GM19438 (cell line): ENCODE results near the gene SCRN1.

Source experiments
- ATAC-seq: cut with Tn5 transposase; IDR thresholded peaks from one replicate; pipeline ENCODE4 v1.9.1; 2021; ENCODE audit warnings: low read depth; ENCODE audit not compliant: unreplicated experiment

Gene SCRN1

DNA sequence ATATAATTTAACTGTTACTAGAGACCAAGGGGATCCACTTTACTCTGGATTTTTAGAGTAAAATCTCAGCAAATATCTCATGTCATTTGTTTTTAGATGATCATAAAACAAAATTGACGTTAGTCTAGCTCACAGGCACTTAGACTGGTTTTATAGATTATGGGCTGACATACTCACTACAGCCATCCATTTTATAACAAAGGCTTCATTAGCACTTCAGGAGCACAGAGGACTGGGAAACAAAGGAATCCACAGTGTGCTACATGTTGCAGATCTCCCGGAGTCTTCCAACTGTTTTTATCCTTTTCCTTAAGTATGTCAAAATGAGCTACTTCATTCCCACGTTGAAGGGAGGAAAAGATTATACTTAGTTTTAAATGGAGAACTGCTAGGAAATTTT lies 15.9 kb upstream of the SCRN1 start:
- no peak for ATAC-seq

DNA sequence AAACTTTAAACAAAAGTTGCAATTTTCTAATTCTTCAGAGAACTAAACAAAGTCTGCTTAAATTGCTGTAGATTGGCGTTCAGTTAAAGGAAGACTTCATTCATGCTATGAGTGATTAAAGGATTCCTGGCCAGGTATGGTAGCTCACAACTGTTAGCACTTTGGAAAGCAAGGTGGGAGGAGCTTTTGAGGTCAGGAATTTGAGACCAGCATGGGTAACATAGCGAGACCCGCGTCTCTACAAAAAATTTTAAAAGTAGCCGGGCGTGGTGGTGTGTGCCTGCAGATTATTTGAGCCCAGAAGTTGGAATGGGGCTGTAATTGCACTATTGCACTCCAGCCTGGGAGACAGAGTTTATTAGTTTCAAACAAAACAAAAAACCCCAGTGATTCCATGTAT lies 13.5 kb upstream of the SCRN1 start:
- no peak for ATAC-seq

DNA sequence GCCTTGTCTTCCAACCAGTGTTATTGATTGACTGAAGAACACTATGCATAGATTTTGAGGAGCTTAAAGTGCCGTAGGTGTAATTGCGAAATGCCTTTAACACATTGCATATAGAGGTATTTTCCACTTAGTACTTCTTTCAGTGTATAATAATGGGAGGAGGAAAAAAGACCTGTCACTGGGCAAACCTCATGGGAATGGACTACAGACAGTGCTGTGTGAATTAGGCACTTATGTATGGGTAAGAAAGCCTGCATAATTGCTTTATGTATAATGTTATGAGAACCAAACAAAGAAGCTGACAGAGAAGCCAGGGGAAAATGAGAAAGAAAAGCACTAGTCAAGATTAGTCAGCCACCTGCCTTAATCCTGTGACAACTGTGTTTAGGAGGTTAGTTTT lies 12.4 kb upstream of the SCRN1 start:
- no peak for ATAC-seq

DNA sequence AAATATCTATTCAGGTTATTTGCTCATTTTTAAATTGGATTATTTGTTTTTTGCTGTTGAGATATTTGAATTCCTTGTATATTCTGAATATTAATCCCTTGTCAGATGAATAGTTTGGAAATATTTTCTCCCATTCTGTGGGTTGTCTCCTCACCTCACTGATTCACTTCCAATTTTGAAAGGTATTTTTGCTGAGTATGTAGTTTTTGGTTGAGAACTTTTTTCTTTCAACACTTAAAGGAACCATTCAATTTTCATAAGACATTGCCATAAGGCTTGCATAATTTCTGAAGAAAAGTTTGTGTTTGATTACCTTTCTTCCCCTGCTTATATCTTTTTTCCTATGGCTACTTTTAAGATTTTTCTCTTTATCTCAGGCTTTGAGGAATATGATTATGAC lies 8.9 kb upstream of the SCRN1 start:
- ATAC-seq: no peak

DNA sequence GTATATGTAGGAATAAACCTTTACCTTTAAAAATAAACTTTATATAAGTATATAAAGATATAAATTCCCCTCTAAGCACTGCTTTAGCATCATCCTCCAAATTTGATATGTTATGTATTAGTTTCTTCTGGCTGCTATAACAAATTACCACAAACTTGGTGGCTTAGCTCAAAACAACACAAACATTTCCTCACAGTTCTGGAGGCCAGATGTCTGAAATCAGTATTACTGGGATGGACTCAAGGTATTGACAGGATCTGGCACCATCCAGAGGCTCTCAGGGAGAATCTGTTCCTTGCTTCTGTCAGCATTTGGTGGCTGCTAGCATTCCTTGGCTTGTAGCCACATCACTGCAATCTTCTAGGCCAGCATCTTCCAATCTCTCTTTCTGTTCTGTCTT lies 6.7 kb upstream of the SCRN1 start:
- no peak for ATAC-seq

DNA sequence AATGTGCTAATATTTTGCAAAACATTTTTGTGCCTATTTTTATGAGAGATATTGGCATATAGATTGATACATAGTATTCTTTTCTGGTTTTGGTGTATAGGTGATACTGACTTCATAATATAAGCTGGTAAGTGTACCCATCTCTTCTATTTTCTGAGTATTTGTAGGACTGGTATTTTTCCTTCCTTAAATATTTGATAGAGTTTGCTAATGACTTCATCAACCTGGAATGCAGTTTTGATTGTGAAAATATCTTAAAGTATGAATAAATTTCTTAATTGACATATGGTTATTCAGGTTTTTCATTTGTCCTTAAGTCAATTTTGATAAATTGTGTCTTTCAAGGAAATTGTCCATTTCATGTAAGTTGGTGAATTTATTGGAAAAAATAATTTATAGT lies 6.1 kb upstream of the SCRN1 start:
- ATAC-seq: no peak

DNA sequence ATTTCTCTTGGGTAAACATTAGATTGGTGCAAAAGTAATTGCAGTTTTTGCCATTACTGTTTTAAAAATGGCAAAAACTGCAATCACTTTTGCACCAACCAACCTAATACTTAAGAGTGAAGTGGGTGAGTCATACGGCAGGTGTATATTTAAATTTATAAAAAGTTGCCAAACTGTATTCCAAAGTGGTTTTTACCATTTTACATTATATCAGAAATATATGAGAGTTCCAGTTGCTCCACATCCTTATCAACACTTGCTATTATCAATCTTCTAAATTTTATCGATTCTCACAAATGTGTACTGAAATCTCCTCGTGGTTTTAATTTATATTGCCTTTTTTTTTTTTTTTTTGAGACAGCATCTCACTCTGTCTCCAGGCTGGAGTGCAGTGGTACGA lies 3.5 kb upstream of the SCRN1 start:
- ATAC-seq: no peak

DNA sequence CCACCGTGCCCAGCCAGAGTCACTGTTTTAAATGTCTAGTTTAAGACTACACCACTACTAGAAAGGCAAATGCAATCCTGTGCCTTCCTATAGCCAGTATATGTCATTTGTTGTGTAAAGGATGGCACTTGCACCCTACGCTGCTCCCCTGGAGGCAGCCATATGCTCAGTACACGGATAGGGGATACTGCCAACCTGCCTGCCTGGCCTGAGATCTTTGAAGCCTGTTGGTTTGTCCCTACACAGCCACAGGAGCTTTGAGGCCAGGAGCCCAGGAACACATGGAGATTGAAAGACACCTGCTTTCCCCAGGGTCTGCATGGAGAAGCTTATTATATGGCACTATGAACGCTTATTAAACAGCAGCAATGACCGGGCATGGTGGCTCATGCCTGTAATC lies 2.3 kb upstream of the SCRN1 start:
- ATAC-seq: no peak

DNA sequence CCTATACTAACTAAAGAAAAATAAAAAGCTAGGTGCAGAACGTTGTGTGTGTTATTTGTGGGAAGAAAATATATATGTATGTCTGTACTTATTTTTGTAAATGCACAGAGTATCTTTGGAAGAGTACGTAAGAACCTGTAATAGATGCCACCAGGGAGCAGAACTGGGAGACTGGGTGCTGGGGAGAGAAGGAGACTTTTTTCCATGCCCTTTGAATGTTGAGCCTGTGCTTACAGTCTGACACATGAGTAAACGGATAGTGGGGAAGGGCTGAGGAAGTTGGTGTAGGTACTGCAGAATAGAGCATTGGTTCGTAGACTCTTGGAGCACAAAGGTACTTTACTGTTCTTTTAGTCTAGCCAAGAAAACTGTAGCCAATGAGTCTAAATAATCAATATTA lies 1.3 kb upstream of the SCRN1 start:
- ATAC-seq: no peak

DNA sequence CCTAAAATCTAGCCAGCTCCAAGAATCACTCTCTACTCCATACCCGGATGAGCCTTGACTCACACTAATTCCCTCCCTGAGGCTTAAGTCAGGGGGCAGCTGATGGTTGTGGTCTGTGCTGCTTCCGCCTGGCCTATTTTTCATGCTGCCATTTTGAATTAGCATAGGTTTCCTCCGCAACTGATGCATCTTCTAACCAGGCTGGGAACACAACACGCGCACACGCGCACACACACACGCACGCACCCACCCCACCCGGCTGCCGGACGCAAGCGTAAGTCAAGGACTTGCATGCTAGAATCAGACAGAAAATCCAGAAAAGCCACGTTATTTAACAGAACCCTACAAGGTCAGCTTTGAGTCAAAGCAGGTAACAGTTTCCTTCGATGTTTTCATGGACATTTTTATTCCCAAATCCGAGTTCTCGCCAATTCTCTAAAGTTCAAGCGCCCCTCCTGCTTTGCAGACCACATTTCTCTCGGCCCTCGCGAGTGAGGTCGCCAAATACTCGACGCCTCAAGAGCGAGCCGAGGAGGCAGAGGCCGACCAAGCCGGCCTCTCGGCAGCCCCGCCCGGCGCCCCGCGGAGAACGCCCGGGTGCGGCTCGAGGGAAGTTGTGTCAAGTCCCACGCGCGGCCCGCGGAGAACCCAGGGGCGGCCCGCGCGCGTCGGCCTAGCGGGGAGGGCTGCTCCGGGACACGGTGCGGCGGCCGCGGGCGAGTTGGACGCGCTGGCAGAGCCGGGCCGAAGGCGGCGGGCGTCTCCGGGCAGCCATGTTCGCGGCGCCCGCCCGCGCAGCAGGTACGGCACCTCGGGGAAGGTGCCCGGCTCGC lies 961 bp downstream of the SCRN1 start:
- peak; percentile 39 for ATAC-seq

DNA sequence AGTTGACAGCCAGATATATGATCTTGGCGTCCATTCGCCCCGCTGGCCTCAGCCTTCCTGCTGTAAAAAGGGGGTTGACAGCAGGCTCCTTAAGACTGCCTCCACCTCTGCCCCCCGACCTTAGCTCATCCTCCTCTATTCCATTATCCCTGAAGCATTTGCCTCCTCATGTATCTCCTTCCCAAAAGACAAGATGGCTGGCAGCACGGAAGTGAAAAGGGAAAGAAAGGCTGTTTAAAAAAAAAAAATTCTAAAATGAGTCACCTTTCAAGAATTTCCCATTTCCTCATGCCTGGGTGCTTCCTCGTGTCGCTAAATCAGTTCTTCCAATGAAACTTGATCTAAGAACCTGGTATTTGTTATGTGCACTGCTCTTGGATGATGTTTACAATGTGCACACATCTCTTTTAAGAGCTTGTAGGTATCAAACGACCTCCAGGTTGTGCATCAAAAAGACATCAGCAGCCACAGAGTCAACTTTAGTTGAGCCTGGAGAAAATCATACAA lies 1.7 kb downstream of the SCRN1 start:
- no peak for ATAC-seq

DNA sequence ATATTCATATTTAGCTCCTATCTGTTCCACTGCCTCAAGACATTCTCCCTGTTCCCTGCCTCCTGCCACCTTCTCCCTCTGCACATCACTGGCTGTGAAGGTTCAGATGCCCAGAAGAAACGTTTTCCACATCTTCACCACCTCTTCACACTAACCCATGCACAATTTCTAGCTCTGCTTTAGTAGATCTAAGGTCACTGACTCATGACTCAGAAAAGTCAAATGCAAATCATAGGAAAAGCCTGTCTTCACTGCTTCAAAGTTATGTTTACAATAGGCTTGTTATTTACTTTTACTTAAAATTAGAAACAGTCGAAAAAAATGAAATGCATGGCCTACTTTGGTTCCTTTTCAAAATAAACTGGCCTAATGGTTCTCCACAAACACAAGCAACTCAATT lies 2.5 kb downstream of the SCRN1 start:
- no peak for ATAC-seq

DNA sequence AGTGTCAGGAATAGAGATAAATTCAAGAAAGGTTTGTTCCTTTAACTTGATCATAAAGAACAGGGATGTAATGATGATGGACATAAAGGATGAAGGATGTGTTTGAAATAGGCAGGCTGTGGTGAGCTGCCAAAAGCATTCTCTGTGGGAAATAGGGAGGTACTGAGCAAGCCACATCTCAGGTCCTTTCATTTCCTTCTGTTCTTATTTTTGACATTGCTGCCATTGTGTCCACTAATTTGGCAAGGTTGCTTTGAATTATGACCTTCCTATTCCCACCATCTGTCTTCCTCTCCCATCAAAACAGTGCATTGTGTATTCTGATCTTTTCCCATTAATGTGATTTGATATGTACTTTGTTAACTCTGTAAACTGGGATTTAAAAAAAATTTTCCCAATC lies 9.4 kb downstream of the SCRN1 start:
- no peak for ATAC-seq

DNA sequence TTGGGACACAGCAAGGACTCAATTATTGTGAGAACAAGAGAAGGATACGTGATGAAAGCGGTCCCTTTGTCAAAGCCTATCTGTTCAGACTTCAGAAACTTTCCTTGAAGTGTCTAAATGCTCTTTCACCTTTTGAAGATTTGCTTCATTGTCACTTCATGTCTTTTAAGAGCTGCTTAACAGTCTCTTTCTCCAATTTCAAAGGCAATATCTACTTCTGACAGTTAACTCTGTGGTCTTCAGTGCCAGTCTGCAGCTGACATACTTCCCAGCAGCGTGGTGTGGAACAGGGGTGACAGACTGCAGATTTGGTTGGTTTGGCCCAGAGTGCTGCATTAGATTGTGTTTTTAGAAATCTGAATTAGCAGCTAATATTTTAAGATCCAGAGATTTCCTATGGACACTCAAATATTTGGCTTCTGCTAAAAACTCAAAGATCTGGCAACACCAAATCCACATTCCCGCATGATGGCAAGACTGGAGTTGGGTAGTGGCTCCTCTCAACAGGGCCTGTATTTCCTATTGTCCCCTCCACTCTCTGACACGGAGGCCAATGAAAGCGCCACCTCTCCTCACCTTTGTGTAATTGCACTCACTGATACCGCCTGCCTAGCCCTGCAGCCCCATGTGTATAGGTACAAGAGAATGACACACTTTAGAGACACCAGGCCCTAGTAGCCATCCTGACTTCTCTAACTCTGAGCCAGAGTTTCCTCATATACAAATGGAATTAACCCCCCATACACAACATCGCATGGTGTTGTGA lies 11.5 kb downstream of the SCRN1 start:
- ATAC-seq: no peak

DNA sequence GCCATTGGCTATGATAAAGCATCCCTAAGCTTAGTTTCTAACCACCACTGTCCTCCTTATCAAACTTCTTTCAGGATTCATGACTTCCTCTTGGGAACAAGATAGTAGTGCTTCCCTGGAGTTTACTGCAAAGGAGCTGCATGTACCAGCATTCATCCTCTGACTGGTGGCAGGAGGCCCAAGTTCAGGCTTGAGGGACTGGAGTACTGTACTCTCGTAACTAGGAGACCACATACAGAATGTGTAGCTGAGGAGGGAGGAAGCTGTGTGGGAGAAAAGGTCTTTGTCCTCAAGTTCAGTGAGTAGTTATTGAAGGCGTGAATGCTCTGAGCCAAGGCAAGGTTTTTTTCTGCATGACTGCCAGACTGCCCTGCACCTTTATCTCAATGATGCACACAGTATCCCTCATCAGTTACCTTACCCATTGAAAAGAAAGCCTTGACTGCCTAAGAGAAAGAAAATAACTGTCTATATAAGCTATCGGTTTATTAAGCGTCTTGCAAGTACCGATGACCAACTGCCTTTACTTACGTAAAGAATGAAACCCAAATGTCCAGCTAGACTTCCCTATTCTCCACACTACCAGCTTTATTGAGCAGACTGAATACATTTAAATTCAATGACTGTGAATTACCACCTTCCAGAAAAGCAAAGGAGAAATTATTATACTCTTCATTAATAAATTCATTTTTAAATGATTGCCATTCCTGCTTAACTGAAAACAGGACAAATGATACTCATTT lies 12.8 kb downstream of the SCRN1 start:
- no peak for ATAC-seq

DNA sequence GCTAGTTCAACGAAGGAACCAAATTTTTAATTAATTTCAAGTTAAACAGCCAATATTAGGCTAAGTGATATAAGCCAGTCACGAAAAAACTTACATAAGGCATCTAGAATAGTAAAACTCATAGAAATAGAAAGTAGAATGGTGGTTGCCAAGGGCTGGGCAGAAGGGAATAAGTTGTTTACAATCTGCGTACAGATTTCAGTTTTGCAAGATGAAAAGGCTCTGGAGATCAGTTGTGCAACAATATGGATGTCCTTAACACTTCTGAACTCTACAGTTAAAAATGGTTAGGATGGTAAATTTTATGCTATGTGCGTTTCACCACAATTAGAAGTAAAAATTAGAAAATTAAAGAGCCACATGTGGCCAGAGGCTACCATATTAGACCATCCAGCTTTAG lies 13.3 kb downstream of the SCRN1 start:
- no peak for ATAC-seq

DNA sequence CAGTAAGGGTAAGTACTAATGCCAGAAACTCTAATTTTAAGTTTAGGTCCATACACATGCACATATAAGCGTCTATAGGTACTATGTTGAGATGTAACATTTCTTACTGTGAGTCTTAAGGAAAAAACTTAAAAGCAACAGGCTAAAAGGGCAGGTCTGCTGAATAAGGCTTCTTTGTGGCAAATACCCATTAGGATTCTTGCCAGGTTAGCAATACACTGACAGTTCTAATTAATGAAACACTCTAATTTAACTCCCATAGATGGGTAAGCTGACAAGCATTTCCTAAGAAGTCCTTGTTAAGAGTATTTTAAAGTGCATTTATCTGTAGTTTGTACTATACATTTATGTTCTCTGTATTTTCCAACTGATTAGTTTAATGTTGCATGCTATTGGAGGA lies 14.0 kb downstream of the SCRN1 start:
- ATAC-seq: no peak

DNA sequence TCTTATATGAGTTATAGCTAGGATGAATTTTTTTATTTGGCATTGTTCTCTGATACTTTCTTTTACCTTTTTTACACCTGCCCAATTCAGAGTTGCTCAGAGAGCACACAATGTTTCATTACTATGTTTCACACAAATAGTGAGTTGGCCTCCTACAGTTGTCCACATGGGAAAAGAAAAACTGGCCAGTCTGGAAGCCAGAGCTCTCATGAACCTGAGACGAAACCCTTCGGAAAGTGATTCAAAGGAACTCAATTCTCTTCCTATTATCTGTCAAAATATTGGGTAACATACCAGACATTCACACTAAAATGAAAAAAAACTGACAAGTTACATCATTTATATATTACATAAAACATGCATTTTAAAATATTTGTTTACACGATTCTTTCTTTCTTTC lies 15.3 kb downstream of the SCRN1 start:
- no peak for ATAC-seq

DNA sequence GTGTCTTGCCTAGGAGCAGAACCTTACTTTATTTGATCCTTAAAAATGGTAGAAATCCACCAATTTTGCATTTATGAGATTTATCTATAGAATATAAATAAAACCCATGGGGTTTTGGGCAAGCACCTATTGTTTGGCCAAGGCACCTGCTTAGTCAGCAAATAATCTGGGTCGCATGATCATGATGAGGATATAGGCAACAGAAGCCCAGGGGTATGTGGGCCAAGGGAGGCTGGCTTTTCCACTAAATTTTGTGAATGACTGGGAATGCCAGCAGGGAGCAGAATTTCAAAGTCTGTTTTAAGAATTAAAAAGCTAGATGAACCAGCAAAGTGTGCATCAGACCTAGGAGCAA lies 17.3 kb downstream of the SCRN1 start:
- ATAC-seq: no peak

DNA sequence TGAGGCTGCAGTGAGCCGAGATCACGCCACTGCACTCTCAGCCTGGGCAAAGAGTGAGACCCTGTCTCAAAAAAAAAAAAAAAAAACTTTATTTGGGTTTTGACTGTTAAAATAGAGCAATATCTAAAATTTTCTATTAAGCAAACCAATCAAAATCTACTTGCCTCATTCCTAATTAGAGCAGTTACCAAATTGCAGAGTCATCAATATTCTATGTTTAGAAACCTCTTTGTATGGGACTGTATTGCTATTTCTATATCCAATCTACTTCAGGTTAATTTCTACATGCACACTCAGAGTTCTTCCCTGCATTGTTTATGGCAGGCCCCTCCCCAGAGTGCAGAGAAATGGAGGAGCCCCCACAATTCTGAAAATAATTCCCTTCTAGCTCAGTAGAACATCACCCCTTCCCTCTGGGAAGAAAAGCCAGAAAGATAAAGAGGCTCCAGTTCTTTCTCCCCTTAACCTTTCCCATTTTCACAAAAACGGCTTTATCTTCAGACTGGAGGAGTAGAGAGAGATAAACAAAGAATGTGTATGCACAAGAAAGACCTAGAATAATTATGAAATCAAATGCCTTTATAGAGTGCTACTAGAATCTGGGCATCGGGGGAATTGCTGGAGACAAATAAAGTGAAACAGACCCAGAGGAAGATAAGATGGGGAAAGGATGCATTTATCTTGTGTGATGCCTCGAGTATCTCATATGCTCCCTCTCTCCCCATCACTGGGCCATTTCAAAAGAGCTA lies 17.9 kb downstream of the SCRN1 start:
- ATAC-seq: no peak

DNA sequence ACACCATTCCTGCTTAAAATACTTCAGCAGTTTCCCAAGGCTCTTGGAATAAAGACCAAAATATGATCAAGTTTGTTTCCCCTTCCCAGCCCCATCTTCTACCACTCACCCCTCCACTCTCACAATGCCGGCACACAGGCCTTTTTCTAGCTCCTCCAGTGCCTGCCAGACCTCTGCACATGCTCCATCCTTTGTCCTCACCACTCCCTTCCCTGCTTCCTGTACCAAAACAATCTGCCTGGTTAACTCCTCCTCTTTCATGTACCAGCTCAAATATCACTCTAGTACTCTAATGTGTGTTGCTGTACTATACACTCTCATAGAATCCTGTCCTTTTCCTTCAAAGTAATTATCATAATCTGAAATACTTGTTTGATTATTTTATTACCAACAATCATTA lies 19.4 kb downstream of the SCRN1 start:
- ATAC-seq: no peak
